GM12892 (cell line): ENCODE results near the gene PDK3.

Experiments
- POLR2A ChIP-seq: IDR thresholded peaks from 2 replicates; pipeline ENCODE4 v1.6.1; 2011; ENCODE audit warnings: low read depth, low read length, control low read depth
- POLR2AphosphoS5 ChIP-seq: IDR thresholded peaks from 2 replicates; pipeline ENCODE4 v1.6.1; 2011; ENCODE audit warnings: low read depth, low read length, control low read depth
- TAF1 ChIP-seq: IDR thresholded peaks from 2 replicates; pipeline ENCODE4 v1.6.1; 2011; ENCODE audit warnings: low read depth, mild to moderate bottlenecking, control low read depth, low read length, borderline replicate concordance

DNA sequence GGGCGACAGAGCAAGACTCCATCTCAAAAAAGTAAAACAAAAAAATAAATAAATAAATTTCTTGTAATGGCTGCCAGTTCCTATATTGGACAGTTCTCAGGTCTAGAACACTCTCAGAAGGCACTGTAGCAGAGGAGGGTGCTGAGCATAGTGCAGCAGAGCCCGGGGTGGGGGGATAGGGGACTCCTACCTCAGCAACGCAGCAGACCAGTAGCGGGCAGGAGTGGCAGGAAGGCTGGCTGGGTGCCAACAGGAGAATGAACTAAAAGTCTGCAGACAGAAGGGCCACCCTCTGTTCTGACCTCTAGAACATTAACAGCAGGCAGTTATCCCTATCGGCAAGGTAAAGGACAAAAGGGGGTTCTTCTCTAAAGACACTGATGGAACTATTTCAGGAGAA lies 20.2 kb downstream of the PDK3 start:
- TF ChIP-seq POLR2AphosphoS5 = no peak
- no peak for TF ChIP-seq POLR2A
- no peak for TF ChIP-seq TAF1
